COR-L47 (cell line): Measurements from ENCODE around the gene SULT1C2.

Experiments
- DNase-seq: peaks from one replicate; lab custom pipeline; 2025; lab: John Stamatoyannopoulos, UW

Gene SULT1C2

DNA sequence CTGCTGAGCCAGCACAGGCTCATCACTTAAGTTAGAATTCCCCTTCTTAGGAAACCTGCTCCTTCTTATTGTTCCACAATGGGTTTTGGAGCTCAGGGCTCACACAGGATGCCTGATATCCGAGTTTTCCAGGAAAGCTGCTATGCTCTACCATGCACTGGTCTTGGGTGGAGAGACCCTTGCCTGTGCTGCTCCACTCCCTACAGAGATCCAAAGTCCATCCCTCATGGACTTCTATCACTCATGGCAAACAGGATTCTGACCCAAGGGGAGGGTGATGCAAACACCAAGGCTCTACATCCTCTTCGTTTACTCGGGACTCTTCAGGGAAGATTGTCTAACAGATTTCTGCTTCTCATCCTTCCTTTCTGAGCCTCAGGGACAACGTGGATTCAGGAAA is 5.2 kb downstream of the SULT1C2 start:
- no peak for DNase-seq

DNA sequence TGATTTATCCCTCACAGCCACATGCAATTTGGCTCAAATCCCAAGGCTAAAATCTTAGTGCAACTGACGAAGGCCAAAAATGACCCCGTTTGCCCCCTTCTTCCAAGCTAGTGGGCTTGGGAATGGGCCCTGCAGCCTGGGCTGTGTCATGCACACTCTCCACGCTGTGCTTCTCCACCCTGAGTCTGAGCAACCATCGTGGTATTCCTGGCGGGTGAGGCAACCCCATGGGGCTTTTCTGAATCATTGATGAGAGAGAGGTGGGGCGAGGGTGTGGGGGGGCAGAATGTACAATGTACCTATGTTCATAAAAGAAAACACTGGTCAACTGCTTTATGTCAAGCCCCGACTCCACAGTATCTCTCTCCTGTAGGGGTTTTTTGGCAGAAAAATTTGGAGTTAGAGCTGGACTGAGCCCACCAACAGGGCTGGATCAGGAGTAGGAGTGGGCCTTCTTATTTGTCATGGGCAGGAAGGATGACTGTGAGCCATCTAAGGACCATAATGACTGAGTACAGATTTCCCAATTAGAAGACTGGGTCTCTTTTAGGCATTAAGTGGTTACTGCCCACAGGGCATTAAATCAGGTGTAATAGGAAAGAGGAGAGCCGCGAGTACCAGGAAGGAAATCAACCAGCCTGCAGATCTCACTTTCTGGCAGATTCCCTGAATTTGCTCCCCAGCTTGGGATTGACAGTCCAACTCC is 8.9 kb downstream of the SULT1C2 start:
- no peak for DNase-seq

DNA sequence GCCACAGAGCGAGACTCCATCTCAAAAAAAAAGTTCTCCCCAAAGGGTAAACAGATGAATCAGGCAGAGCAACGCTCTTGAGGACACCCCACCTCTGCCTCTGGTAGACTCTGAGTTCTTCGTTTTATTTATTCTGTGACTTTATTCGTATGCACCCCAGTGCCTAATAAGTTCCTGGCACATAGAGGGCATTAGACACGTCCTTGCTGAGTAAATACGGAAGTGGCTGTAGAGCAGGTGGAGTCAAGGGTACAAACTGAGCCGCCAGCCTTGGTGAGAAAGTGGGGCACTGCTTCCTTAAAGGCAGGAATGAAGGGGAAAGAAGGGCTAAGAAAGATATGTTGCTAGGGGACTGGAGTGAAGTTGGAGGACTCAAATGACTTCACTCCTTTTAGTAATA is 12.9 kb downstream of the SULT1C2 start:
- DNase-seq: no peak

DNA sequence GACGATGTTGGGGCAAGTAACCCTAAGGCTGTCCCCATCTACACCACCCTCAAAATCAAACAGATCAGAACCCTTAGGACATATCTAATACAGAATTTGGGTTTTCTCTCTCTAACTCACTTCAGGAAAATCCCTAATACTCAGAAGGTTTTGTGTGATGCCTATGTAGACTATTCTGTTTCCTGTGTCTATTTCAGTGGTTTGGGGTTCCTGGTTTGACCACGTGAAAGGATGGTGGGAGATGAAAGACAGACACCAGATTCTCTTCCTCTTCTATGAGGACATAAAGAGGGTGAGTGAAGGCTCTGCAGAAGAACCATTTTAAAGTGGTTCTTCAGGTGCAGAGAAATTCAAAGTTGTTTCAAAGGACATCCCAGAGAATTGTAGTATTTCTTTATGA is 16.3 kb downstream of the SULT1C2 start:
- no peak for DNase-seq

DNA sequence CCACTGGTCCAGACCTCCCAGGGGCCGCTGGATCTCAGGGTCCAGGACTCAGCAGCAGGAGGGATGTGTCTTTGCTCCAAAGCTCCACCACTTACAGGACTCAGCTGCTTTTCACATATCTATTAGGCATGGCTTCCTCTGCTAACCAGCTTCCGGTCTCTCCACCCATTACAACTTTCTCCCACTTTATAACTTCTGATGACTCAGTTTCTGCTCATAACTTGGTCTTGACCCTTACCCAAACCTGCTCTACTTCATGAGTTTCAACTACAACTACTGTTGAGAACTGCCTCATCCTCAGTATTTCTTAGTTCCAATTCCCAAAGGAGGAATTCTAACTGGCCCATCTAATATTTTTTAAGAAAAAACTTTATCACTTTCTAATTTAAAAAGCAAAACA is 17.2 kb downstream of the SULT1C2 start:
- no peak for DNase-seq

DNA sequence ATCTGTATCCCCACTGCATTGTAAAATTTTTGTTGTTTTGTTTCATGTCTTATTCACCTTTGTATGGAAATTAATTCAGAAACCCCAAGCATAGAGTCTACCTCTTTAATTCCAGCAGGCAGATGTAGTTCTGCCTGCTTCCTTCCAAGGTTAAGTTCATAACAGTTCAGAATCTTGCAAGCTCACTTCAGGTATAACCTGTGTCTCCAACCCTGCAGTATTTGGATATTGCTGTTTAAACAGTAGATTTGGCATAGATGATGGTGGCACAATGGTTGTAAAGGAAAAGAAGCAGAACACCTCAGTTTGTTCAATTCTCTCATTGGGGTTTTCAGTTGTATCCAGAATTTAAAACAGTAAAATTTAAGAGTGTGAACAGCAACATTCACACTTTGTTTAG is 21.2 kb downstream of the SULT1C2 start:
- no peak for DNase-seq

DNA sequence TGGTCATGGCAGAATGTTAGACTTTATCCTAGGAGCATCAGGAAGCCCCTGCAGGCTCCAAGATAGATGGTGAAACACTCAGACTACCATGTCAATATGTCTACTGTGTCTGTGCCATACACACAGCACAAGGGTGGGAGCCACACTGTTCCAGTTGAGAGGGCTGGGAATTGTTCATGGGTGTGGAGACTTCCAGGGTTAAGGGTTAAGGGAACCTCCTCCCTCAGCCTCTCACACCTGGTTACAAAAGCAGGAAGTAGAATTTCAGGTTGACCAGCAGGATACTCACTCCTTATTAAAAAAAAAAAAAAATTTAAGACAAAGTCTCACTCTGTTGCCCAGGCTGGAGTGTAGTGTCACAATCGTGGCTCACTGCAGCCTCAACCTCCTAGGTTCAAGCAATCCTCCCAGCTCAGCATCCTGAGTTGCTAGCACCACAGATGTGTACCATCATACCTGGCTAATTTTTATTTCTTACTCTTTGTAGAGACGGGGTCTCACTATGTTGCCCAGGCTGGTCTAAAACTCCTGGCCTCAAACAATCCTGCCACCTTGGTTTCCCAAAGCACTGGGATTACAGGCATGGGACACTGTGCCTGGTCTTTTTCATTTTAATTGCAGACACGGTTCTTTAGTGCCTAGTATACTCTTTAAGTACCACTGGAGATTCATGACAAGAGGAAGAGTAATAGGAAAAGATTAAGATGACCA is 26.0 kb downstream of the SULT1C2 start:
- DNase-seq: no peak

DNA sequence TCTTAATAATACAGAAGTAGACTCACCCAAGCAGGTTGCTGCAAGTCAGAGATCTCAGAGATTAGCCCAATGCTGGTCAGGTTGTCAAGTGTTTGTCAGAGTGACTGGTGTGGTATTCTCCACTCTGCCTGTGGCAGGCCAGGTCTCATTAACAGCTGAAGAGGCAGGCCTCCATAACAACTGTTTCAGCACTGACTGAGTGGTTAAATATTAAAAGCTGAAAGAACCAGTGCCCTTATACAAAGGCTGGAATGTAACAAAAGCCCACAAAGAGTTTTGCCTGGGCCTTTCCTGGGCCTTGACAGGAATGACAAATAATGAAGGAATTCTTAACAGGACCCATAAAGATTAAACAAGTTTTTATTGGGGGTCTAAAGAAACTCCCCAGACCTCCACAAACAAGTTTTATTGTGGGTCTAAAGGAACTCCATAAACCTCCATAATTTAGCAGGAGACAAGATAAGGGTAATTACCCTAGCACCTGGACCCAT is 26.8 kb downstream of the SULT1C2 start:
- DNase-seq: no peak

DNA sequence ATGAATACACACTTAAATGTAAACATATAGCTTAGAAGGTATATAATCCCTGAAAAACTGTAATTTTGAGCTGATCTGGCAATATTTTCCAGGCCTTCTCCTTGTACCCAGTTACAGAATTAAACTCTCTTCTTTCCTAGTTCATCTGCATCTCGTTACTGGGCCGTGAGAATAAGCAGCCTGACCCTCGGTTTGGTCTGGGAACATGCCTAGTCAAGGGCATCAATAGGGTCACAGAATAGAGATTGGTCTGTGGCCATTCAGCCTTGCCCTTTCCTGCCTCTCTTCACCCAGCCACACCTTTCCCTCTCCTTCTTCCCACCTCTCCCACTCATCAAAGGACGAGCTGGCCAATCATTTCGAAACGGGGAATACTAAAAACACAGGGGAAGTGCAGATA is 27.3 kb downstream of the SULT1C2 start:
- DNase-seq: no peak

DNA sequence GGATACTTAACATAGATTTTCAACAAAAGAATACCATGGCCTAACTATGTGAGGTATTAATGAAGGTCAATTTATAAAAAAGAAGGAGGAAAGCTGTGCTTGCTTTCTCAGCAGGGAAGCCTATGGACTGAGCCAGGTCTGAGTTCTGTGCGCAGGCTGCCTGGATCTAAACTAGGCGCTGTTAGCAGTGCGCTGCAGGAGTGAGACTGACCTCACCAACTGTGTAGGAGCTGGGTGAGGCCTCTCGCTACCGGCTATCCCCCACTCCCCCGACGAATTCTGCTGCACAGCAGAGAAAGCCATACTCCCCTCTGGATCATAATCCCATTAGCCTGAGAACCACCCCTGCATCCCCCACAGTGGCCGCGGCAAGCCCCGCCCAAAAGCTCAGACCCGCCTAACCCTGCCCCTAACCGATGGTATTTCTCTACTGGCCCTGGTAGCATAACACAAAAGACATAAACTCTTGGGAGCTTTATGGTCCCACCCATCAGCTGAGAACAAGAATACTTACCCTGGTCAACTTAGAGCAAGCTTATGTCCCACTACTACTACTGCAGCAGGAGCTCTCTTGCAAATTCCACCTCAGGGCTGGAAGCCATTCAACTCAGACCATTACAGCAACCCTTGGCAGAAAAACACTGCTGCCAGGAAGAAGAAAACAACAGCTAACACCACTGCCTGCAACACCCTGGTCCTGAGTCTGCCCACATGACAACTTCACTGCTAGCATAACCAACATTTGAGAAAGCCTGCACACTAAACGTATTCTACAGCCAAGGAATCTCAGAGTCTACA is 28.0 kb downstream of the SULT1C2 start:
- DNase-seq: no peak

DNA sequence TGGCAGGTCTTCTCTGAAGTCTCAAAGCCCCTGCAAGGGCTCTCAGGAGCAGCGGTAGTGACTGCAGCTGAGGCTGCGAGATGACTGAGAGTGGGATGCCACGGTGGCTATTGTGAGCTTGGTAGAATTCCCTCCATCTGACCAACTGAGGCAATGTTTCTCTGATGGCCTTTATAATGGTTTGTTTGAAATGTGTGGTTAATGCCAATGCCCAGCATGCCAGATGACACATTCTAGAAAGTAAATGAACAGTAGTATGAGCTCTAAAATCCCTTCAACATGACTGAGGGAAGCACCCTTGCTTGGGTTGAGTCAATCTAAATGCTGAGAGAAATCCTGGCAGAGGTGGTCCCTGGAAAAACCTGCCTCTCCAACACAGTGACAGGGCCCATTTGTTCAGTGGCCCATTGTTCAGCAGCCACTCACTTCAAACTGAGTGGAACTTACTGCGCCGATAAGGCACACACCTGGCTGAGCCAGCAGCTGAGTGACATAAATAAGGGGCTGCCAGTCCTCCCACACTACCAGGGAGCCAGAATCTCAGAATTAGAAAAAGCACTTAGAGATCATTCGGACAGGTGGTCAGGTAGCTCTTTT is 31.7 kb downstream of the SULT1C2 start:
- DNase-seq: no peak

DNA sequence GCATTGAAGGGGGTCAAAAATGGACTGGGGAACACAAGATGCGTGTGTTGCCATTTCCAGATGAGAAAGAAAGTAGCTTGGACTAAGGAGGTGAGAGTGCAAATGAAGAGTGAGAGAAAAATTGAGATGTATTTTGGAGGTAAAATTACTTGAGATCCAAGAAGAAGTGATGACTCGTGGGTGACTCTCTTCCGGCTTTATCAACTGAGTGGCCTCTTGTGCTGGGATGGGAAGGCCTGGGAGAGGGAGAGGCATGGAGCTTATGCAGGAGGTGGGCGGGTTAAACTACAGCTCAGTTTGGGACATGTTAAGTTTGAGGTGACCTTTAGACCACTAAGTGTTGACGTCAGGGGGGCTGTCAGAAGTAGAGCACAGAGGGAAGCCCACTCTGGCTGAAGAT is 34.9 kb downstream of the SULT1C2 start:
- DNase-seq: no peak

DNA sequence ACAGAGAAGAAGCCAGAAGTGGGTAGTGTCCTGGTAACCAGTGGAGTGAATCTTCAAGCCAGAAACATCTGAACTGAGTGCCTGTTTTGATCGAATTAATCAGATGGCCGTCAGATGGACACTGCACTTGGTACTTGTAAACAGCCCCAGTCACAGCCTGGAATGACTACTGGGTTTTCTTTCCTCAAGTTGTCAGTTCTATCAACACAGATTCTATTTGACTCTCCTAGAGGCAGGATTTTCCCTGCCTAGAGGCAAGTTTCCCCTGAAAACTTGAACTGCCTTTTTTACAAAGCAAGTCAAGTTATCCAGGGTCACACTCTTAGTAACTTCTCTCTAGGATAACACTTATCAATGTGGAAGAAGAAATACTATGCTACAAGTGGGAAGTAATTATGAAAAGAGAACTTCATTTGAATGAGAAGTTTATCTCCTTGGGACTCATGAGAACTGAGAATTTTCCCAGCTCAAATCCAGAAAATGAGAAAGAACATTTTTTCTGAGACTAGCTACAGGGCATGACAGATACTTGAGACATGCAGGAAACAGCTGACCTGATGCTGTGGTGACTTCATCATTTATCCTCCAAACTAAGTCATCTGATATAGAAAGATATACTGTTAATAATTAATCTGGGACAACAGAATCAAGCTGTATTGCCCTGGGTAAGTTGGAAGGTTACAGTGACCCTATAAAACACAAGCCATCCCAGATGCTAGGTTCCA is 36.0 kb downstream of the SULT1C2 start:
- no peak for DNase-seq

DNA sequence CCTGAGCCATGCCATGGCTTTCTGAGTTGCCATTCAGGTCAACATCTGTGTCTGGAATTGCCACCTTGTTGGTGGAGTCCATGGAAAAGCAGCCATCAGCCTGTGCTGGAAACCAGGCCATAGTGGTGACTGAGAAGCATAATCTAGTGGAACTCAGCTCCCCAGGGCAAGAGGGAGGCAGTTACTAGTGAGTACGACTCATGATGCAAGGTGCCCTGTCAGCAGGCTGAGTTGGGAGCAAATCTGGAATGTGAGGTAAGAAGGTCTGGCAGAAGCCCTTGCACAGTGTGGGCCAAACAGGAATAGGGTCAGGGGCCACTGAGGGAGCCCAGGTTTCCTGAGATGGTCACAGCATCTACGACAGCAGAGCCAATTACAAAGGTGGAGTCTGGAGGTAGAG is 37.1 kb downstream of the SULT1C2 start:
- no peak for DNase-seq

DNA sequence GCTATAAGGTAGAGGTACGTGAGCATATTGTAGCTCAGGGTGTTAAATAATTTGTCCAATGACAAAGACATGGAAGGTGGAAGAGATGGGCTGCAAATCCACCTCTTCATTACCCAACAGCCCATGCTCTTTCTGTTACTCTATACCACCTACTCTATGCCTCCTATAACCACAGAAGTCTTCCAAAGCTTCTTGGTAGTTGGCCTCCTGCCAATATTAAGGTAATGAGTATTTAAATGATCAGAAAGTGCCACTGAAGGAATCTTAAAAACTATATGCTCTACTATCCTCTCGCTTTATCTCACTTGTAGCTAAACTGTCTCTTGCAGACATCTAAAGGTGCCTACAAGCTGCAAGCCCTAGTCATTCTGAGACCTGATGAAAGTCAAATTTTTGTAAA is 41.1 kb downstream of the SULT1C2 start:
- no peak for DNase-seq

DNA sequence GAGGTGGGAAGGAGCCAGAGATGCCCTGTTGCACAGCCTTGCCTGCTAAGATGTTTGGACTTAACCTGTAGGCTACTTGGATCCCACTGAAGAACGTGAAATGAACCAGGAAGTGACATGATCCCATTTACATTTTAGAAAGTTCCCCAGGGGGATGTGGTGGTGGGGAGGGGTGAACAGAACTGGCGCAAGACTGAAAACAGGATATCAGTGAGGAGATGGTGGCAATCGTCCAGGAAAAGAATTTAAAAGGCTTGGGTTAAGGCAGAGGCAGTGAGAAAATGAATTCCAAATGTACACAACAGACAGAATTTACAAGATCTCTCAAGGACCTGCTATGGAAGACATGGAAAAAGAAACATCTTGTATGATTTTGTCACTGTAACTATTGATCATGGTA is 42.3 kb downstream of the SULT1C2 start:
- no peak for DNase-seq

DNA sequence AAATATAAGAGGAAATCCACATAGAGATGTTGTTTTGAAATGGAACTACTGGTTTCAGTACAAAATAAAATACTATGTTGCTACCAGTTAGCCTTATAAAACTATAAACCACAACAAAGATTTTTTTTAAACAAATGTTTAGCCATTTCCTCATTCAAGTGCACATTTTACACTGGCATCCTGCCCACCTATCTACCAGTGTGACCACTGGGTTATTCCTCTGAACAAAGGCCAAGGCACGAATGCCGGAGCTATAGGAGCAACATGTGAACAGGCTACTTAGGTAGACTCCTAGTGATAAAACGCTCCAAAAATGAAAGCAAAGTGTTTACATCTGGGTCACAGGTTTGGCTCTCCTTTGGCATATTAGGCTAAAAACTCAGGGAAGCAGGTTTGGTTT is 57.3 kb downstream of the SULT1C2 start:
- no peak for DNase-seq

DNA sequence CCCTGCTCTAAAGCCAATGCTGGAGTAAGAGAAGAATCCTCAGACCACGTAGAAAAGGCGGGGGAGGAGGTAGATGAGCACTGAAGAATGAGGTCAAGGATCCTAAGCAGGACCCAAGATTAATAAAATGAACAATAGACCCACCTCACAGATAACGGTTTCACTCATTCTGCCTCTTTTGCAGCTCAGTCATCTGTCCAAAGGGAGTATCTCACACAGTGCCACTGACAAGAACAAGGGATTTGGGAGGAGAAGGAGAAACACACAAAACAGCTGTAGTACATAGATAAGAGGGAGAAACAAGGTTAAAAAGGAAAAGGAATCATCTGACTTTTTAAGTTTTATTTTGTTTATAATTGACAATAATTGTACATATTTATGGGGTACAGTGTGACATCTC is 58.1 kb downstream of the SULT1C2 start:
- no peak for DNase-seq

DNA sequence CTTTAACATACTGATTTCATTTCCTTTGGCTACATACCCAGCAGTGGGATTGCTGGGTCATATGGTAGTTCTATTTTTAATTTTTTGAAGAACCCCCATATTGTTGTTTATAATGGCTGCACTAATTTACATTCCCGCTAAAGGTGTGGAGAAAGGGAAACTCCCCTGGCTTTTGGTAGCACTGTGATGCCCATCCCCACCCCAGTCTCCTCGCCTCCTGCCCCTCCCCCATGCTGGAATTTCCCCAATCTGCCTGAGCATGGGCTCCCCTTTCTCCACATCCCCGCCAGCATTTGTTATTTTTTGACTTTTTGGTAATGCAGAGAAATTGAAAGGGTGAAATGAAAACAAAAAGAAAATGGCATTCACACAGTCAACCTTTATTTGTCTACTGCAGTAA is 59.1 kb downstream of the SULT1C2 start:
- DNase-seq: no peak

DNA sequence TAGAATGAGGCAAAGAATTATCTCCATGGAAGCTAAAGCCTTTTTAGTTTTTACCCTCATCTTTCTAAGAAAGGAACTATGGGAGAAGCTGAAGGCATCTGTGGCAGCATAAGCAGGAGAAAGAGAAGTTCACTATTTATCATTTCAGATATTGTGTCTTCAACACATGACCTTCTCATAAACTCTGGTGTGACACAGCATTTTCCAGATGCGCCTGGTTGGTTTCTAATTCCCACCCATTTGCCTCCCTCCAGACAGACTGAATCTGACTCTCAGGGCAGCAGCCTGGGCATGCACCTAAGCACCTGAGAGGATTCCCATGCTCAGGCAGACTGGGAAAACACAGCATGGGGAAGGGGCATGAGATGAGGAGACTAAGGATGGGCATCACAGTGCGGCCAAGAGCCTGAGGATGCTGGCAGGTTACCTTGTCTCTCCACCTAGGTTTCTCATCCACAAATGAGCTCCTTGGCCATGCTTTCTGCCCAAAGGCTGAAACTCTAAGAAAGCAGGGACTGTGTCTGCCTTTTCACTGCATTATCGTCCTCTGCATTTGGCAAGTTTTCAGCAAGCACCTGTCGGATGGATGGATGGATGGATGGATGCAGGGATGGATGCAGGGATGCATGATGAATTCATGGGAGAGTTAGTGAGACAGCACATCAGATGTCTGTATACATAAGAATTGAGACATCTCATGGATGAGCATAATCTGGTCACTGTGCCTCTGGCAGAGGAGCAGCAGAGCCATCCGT is 60.3 kb downstream of the SULT1C2 start:
- DNase-seq: no peak

DNA sequence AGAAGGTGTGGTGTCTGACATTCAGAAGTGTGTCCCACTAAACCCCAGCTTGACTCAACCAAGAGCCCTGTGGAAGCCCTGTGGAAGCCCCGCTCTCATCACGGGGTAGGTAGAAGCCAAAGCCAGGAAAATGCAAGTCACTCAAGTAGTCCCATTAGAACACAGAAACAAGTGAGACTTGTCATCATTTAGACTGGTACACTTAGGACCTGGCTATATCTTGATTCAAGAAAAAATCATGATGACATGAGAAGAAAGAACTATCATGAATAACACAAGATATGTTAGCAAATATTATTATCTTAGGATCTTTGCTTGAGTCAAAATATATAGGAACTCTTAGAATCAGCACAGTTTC is 60.9 kb downstream of the SULT1C2 start:
- DNase-seq: no peak
